H9 (cell line): ENCODE data around the gene RHOC. TPM values are rescaled to one million over a fixed set of nuclear protein-coding genes. Genes with fewer than 3 reads are reported as not detected.

Source experiments
- DNase-seq: peaks from one replicate; pipeline ENCODE4 v3.0.0-alpha.2; 2017
- H2AFZ ChIP-seq: one replicate; pipeline ENCODE4 v1.6.1; 2013; ENCODE audit warnings: mild to moderate bottlenecking, low read length, control low read depth, moderate library complexity
- H2AK5ac ChIP-seq: 2 replicates; pipeline ENCODE4 v1.6.1; 2013; ENCODE audit warnings: low read length, control low read depth, mixed read lengths; ENCODE audit not compliant: insufficient read length
- H2BK120ac ChIP-seq: one replicate; pipeline ENCODE4 v1.6.1; 2013; ENCODE audit warnings: low read depth, mild to moderate bottlenecking, low read length, control low read depth, inconsistent platforms; ENCODE audit not compliant: poor library complexity, severe bottlenecking
- H2BK12ac ChIP-seq: 2 replicates; pipeline ENCODE4 v1.6.1; 2013; ENCODE audit warnings: low read length, control low read depth, mixed read lengths, low read depth; ENCODE audit not compliant: insufficient read length
- H2BK15ac ChIP-seq: 2 replicates; pipeline ENCODE4 v1.6.1; 2013; ENCODE audit warnings: low read depth, low read length, control low read depth
- H2BK20ac ChIP-seq: one replicate; pipeline ENCODE4 v1.6.1; 2013; ENCODE audit warnings: low read depth, mild to moderate bottlenecking, low read length, control low read depth, inconsistent platforms; ENCODE audit not compliant: poor library complexity, severe bottlenecking
- H2BK5ac ChIP-seq: 2 replicates; pipeline ENCODE4 v1.6.1; 2013; ENCODE audit warnings: low read length, control low read depth, mixed read lengths; ENCODE audit not compliant: insufficient read length
- H3K14ac ChIP-seq: 2 replicates; pipeline ENCODE4 v1.6.1; 2013; ENCODE audit warnings: low read length, control low read depth; ENCODE audit not compliant: insufficient read depth
- H3K18ac ChIP-seq: 2 replicates; pipeline ENCODE4 v1.6.1; 2013; ENCODE audit warnings: low read depth, mild to moderate bottlenecking, mixed read lengths, low read length, control low read depth; ENCODE audit not compliant: insufficient read length
- H3K23ac ChIP-seq: 2 replicates; pipeline ENCODE4 v1.6.1; 2013; ENCODE audit warnings: low read length, control low read depth, mixed read lengths, low read depth; ENCODE audit not compliant: insufficient read length
- H3K23me2 ChIP-seq: 2 replicates; pipeline ENCODE4 v1.6.1; 2013; ENCODE audit warnings: low read depth, mild to moderate bottlenecking, mixed read lengths, low read length, control low read depth; ENCODE audit not compliant: insufficient read length, poor library complexity, severe bottlenecking
- H3K27ac ChIP-seq: 2 replicates; pipeline ENCODE4 v1.5.1; 2013; ENCODE audit warnings: low read length, control low read depth, mixed read lengths, low read depth; ENCODE audit not compliant: insufficient read length
- H3K27me3 ChIP-seq: 2 replicates; pipeline ENCODE4 v1.6.1; 2013; ENCODE audit warnings: low read length, control low read depth, inconsistent platforms; ENCODE audit not compliant: insufficient read depth
- H3K4ac ChIP-seq: 2 replicates; pipeline ENCODE4 v1.6.1; 2013; ENCODE audit warnings: low read depth, mild to moderate bottlenecking, control low read depth, inconsistent platforms, low read length, moderate library complexity
- H3K4me1 ChIP-seq: 2 replicates; pipeline ENCODE4 v1.6.1; 2013; ENCODE audit warnings: low read length, control low read depth, inconsistent platforms; ENCODE audit not compliant: insufficient read depth
- H3K4me2 ChIP-seq: 2 replicates; pipeline ENCODE4 v1.6.1; 2013; ENCODE audit warnings: low read length, control low read depth, mixed read lengths; ENCODE audit not compliant: insufficient read length, insufficient read depth
- H3K56ac ChIP-seq: 2 replicates; pipeline ENCODE4 v1.6.1; 2013; ENCODE audit warnings: low read depth, mild to moderate bottlenecking, mixed read lengths, low read length, control low read depth; ENCODE audit not compliant: insufficient read length
- H3K79me1 ChIP-seq: 2 replicates; pipeline ENCODE4 v1.6.1; 2013; ENCODE audit warnings: low read depth, mild to moderate bottlenecking, moderate library complexity, low read length, control low read depth, inconsistent platforms; ENCODE audit not compliant: insufficient read depth, poor library complexity, severe bottlenecking
- H3K79me2 ChIP-seq: 2 replicates; pipeline ENCODE4 v1.6.1; 2013; ENCODE audit warnings: low read length, control low read depth, inconsistent platforms; ENCODE audit not compliant: insufficient read depth
- H3K9ac ChIP-seq: 2 replicates; pipeline ENCODE4 v1.6.1; 2013; ENCODE audit warnings: low read length, control low read depth, mixed read lengths; ENCODE audit not compliant: insufficient read length; ENCODE audit errors: extremely low read depth
- H3K9me3 ChIP-seq: one replicate; pipeline ENCODE4 v1.6.1; 2013; ENCODE audit warnings: low read depth, low read length, inconsistent platforms; ENCODE audit not compliant: control insufficient read depth
- H3T11ph ChIP-seq: one replicate; pipeline ENCODE4 v1.6.1; 2013; ENCODE audit warnings: mild to moderate bottlenecking, low read length, control low read depth, inconsistent platforms
- H4K20me1 ChIP-seq: one replicate; pipeline ENCODE4 v1.6.1; 2013; ENCODE audit not compliant: control insufficient read depth, insufficient read length, insufficient read depth
- H4K5ac ChIP-seq: 2 replicates; pipeline ENCODE4 v1.6.1; 2013; ENCODE audit warnings: low read depth, mild to moderate bottlenecking, mixed read lengths, low read length, control low read depth; ENCODE audit not compliant: insufficient read length
- H4K8ac ChIP-seq: replicated peaks from 2 replicates; pipeline ENCODE4 v1.6.1; 2013; ENCODE audit warnings: low read length, control low read depth, mixed read lengths, low read depth; ENCODE audit not compliant: insufficient read length
- H4K91ac ChIP-seq: 2 replicates; pipeline ENCODE4 v1.6.1; 2013; ENCODE audit warnings: low read depth, mild to moderate bottlenecking, moderate library complexity, mixed read lengths, low read length, control low read depth; ENCODE audit not compliant: insufficient read length
- H3K27ac Mint-ChIP-seq, 3 experiments: 2 replicates in 2 of 3; 3 replicates in 1 of 3; pipeline ENCODE4 v1.8.0; 2020 to 2021; ENCODE audit warnings: mixed read lengths in 3 of 3, mild to moderate bottlenecking in 1 of 3, moderate library complexity in 1 of 3
- H3K27me3 Mint-ChIP-seq: 2 replicates; pipeline ENCODE4 v1.8.0; 2021; ENCODE audit warnings: low read depth, mild to moderate bottlenecking, moderate library complexity, mixed read lengths
- H3K36me3 Mint-ChIP-seq, 3 experiments: 2 replicates in 2 of 3; 3 replicates in 1 of 3; pipeline ENCODE4 v1.8.0; 2020 to 2021; ENCODE audit warnings: low read depth in 3 of 3, mixed read lengths in 3 of 3; ENCODE audit not compliant: insufficient read depth in 1 of 3
- H3K4me1 Mint-ChIP-seq, 2 experiments: 2 replicates each; pipeline ENCODE4 v1.8.0; 2020; ENCODE audit warnings: mixed read lengths in 2 of 2
- H3K4me3 Mint-ChIP-seq, 2 experiments: 2 replicates in 1 of 2; 3 replicates in 1 of 2; pipeline ENCODE4 v1.8.0; 2020 to 2021; ENCODE audit warnings: mild to moderate bottlenecking in 2 of 2, mixed read lengths in 2 of 2, moderate library complexity in 1 of 2
- H3K9me3 Mint-ChIP-seq, 2 experiments: 2 replicates in 1 of 2; 3 replicates in 1 of 2; pipeline ENCODE4 v1.8.0; 2020; ENCODE audit warnings: mild to moderate bottlenecking in 2 of 2, mixed read lengths in 2 of 2, moderate library complexity in 1 of 2
- WGBS: extraction: QIAGEN DNeasy Blood & Tissue Kit; methylation state at CpG from one replicate; pipeline ENCODE4 v1.1.7; 2013; ENCODE audit warnings: missing lambda C conversion rate, low lambda C conversion rate, mixed read lengths; ENCODE audit not compliant: insufficient read length; ENCODE audit errors: extremely low coverage; 5-methylcytosine and 5-hydroxymethylcytosine counted together
- total RNA-seq: library from RNA; stranded (reverse); gene quantifications from 2 replicates; pipeline ENCODE4 v1.2.1, GENCODE V29; 2021
- TF ChIP-seq, protein P1 (sequence below): fragments of 200-600 bp; sonication (generic); conservative IDR thresholded peaks from 3 replicates; pipeline ENCODE4 v1.8.0; 2021; ENCODE audit warnings: antibody characterized with exemption, mild to moderate bottlenecking

RHOC gene
- total RNA-seq, 1 experiment from 2014 or later, result 68.9 TPM

GRCh38 chr1:112678605-112679004 is 28.3 kb downstream of the RHOC start:
- H3K9me3 Mint-ChIP-seq, result no peaks in the 10 kb centered on the region
- Histone ChIP-seq H3K9ac (no peak overlapping the region), H4K91ac (no peak overlapping the region), H3K79me1 (no peaks in the 10 kb centered on the region), H3K23me2 (peaks cover 14% of the 10 kb centered on the region), H3K4me1 (peaks cover 2% of the 10 kb centered on the region; the same call in 1 of the 2 replicates), H4K20me1 (no peaks in the 10 kb centered on the region), H2BK15ac (no peak overlapping the region), H3K18ac (no peak overlapping the region), H3T11ph (no peak overlapping the region), H3K27me3 (peaks cover 6% of the 10 kb centered on the region; the same call in 1 of the 2 replicates), H3K27ac (no peak overlapping the region), H2BK20ac (no peak overlapping the region), H3K23ac (no peak overlapping the region), H3K14ac (no peak overlapping the region), H3K9me3 (no peaks in the 10 kb centered on the region), H2AK5ac (no peak overlapping the region), H3K56ac (no peak overlapping the region), H4K8ac (no peak overlapping the region), H4K5ac (no peak overlapping the region), H2AFZ (no peak overlapping the region), H2BK120ac (no peak overlapping the region), H3K79me2 (peaks cover 5% of the 10 kb centered on the region; the same call in 1 of the 2 replicates), H2BK5ac (no peak overlapping the region), H2BK12ac (no peak overlapping the region), H3K4me2 (no peak overlapping the region), H3K4ac (no peak overlapping the region)
- no peak overlapping the region; a peak in 1 of 7 replicates for H3K27ac Mint-ChIP-seq
- TF ChIP-seq, protein P1, sequence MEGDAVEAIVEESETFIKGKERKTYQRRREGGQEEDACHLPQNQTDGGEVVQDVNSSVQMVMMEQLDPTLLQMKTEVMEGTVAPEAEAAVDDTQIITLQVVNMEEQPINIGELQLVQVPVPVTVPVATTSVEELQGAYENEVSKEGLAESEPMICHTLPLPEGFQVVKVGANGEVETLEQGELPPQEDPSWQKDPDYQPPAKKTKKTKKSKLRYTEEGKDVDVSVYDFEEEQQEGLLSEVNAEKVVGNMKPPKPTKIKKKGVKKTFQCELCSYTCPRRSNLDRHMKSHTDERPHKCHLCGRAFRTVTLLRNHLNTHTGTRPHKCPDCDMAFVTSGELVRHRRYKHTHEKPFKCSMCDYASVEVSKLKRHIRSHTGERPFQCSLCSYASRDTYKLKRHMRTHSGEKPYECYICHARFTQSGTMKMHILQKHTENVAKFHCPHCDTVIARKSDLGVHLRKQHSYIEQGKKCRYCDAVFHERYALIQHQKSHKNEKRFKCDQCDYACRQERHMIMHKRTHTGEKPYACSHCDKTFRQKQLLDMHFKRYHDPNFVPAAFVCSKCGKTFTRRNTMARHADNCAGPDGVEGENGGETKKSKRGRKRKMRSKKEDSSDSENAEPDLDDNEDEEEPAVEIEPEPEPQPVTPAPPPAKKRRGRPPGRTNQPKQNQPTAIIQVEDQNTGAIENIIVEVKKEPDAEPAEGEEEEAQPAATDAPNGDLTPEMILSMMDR, result no peak
- DNase-seq, result no peak
- peaks cover 12% of the 10 kb centered on the region for H3K27me3 Mint-ChIP-seq
- H3K36me3 Mint-ChIP-seq, result peaks cover 3 to 23% (median 13%) of the 10 kb centered on the region in 3 experiments; a peak in 4 of 7 replicates
- no peak overlapping the region for H3K4me3 Mint-ChIP-seq
- no CpG with 5 or more reads among the region's 3 CpGs for WGBS
- peaks cover 15 to 20% of the 10 kb centered on the region in 2 experiments for H3K4me1 Mint-ChIP-seq
